ENCODE results near the gene SH3RF1. TPM values are rescaled to one million over a fixed set of nuclear protein-coding genes. Genes with fewer than 3 reads are reported as not detected.

Gene SH3RF1
- total and polyA plus RNA-seq, 2 of the 13 experiments (the other 11 are each of a cell fraction or from before 2014, with no cell fraction given), result 3.1 to 3.2 TPM

GRCh38 chr4:169096221-169096620 lies 174.5 kb downstream of the SH3RF1 start:
- ChIA-PET CTCF (ENCODE audit: low intra/inter-chr PET ratio, low total read pairs) (no interaction called here), POLR2A (no interaction called here)
- WGBS (ENCODE audit: low lambda C conversion rate), result 93% methylated on average over 4 of the region's 4 CpGs
- DNase-seq (ENCODE audit: low spot score) (no peak), ATAC-seq (no peak), FAIRE-seq (no peak)
- TF ChIP-seq ARNTL (CRISPR knock-in tag; IDR thresholded peaks at IDR 0.05) (no peak), NKX3-1 (CRISPR knock-in tag; IDR thresholded peaks at IDR 0.05) (no peak), MYPOP (CRISPR knock-in tag; IDR thresholded peaks at IDR 0.05) (no peak), ZSCAN31 (CRISPR knock-in tag; IDR thresholded peaks at IDR 0.05; ENCODE audit: low read depth) (no peak), SRY (CRISPR knock-in tag; IDR thresholded peaks at IDR 0.05) (no peak)
- H3K4me3 ChIP-seq (replicated peaks in 1 of 3; ENCODE audit: insufficient read depth in 1 of 3, low read depth in 2 of 3, low read length in 3 of 3), result no peak overlapping the region
- H3K36me3 ChIP-seq (replicated peaks in 1 of 2; ENCODE audit: control insufficient read depth in 1 of 2, insufficient read depth in 2 of 2, low read length in 2 of 2), result peaks cover 2 to 8% of the 10 kb centered on the region in 2 experiments; a peak in 4 of 5 replicates
- H3K79me2 ChIP-seq (ENCODE audit: insufficient read depth, low read length), result no peaks in the 10 kb centered on the region
- no peaks in the 10 kb centered on the region for H3K27me3 ChIP-seq (ENCODE audit: control insufficient read depth in 1 of 2, insufficient read depth in 2 of 2, low read length in 2 of 2)
- no peak overlapping the region for H3K27ac ChIP-seq (ENCODE audit: extremely low read length, insufficient read depth, low read length)
- intact Hi-C loops (cut with micrococcal nuclease; ENCODE audit: unreplicated experiment), result no loop called here
- no peak overlapping the region for H3K4me2 ChIP-seq (ENCODE audit: low read depth, low read length)
- in situ Hi-C loops (cut with HindIII; ENCODE audit: extremely low pct_ligation_motif_present, low pct_unique_long_range_greater_than_20kb), result no loop called here
- no peak overlapping the region for H3K9ac ChIP-seq (ENCODE audit: insufficient read depth, low read depth, low read length)
- no peaks in the 10 kb centered on the region for H3K9me3 ChIP-seq (ENCODE audit: low read length)
- BruUV-seq (replicated peaks), result no TSS peak
- H3K4me1 ChIP-seq (ENCODE audit: insufficient read depth, low read length), result peaks cover 20% of the 10 kb centered on the region
- no peak overlapping the region for H2AFZ ChIP-seq (ENCODE audit: low read length)
- H4K20me1 ChIP-seq (ENCODE audit: insufficient read depth, low read length), result no peaks in the 10 kb centered on the region

GRCh38 chr4:169094656-169095231 lies 176.0 kb downstream of the SH3RF1 start:
- no peak overlapping the region for H2AFZ ChIP-seq (ENCODE audit: low read length)
- H3K4me2 ChIP-seq (ENCODE audit: low read depth, low read length), result no peak overlapping the region
- no peak overlapping the region for H3K4me3 ChIP-seq (replicated peaks in 1 of 3; ENCODE audit: insufficient read depth in 1 of 3, low read depth in 2 of 3, low read length in 3 of 3)
- FAIRE-seq (no peak), DNase-seq (ENCODE audit: low spot score) (no peak), ATAC-seq (no peak)
- 99% methylated on average over 4 of the region's 4 CpGs for WGBS (ENCODE audit: low lambda C conversion rate)
- H4K20me1 ChIP-seq (ENCODE audit: insufficient read depth, low read length), result no peaks in the 10 kb centered on the region
- H3K36me3 ChIP-seq (replicated peaks in 1 of 2; ENCODE audit: control insufficient read depth in 1 of 2, insufficient read depth in 2 of 2, low read length in 2 of 2), result peaks cover 2 to 8% of the 10 kb centered on the region in 2 experiments; a peak in 3 of 5 replicates
- no peak overlapping the region for H3K9ac ChIP-seq (ENCODE audit: insufficient read depth, low read depth, low read length)
- no peaks in the 10 kb centered on the region for H3K9me3 ChIP-seq (ENCODE audit: low read length)
- H3K27ac ChIP-seq (ENCODE audit: extremely low read length, insufficient read depth, low read length), result no peak overlapping the region
- peaks cover 13% of the 10 kb centered on the region for H3K4me1 ChIP-seq (ENCODE audit: insufficient read depth, low read length)
- no peaks in the 10 kb centered on the region for H3K79me2 ChIP-seq (ENCODE audit: insufficient read depth, low read length)
- ChIA-PET POLR2A (no interaction called here), CTCF (ENCODE audit: low intra/inter-chr PET ratio, low total read pairs) (no interaction called here)
- intact Hi-C loops (cut with micrococcal nuclease; ENCODE audit: unreplicated experiment) (no loop called here), in situ Hi-C loops (cut with HindIII; ENCODE audit: extremely low pct_ligation_motif_present, low pct_unique_long_range_greater_than_20kb) (no loop called here)
- no TSS peak for BruUV-seq (replicated peaks)
- H3K27me3 ChIP-seq (ENCODE audit: control insufficient read depth in 1 of 2, insufficient read depth in 2 of 2, low read length in 2 of 2), result no peaks in the 10 kb centered on the region
- no peak for TF ChIP-seq TBX3 (IDR thresholded peaks at IDR 0.05; ENCODE audit: borderline replicate concordance)
- TF ChIP-seq SRSF9 (IDR thresholded peaks at IDR 0.05; ENCODE audit: borderline replicate concordance, insufficient read depth, low read depth, low read length, poor library complexity, severe bottlenecking), result no peak
- no peak for TF ChIP-seq THRA (CRISPR knock-in tag; IDR thresholded peaks at IDR 0.05; ENCODE audit: borderline replicate concordance)
- no peak for TF ChIP-seq TAF1 (CRISPR knock-in tag; IDR thresholded peaks at IDR 0.05)
- no peak for TF ChIP-seq SP1 (IDR thresholded peaks at IDR 0.05)
- TF ChIP-seq SP1 (CRISPR knock-in tag; IDR thresholded peaks at IDR 0.05), result no peak
- TF ChIP-seq BRD4 (CRISPR knock-in tag; IDR thresholded peaks at IDR 0.05), result no peak
- no peak for TF ChIP-seq ZNF18 (CRISPR knock-in tag; IDR thresholded peaks at IDR 0.05; ENCODE audit: insufficient replicate concordance)
- no peak for TF ChIP-seq ZC3H13 (CRISPR knock-in tag; IDR thresholded peaks at IDR 0.05)
- no peak for TF ChIP-seq DNMT1 (CRISPR knock-in tag; IDR thresholded peaks at IDR 0.05)

Measured in HepG2 (cell line).